ENCODE measurements around the gene GRID1. TPM values are rescaled to one million over a fixed set of nuclear protein-coding genes. Genes with fewer than 3 reads are reported as not detected.

Gene GRID1
- total and polyA plus RNA-seq, 9 of the 15 experiments (the other 6 are each of a cell fraction or from before 2014, with no cell fraction given): 0.01 to 7.2 (median 1.2) TPM

DNA sequence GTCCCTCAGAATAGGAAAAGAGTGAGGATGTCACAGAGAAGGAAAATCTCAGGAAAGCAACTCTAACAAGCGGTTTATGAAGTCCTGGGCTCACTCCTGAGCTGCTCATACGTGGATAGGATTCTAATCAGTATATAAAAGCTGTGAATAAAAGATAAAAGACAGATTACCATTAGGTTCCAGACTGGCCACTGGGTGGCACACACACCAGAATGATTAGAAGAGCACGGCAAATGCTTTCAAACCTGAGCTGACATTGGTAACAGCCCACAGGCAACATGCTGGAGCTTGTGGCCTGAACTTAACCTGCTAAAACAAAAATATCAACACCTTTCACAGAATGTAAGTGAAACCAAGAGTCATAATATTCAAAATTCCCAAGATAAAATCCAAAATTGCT lies 370.8 kb downstream of the GRID1 start (continued):
- TF ChIP-seq, protein P1, sequence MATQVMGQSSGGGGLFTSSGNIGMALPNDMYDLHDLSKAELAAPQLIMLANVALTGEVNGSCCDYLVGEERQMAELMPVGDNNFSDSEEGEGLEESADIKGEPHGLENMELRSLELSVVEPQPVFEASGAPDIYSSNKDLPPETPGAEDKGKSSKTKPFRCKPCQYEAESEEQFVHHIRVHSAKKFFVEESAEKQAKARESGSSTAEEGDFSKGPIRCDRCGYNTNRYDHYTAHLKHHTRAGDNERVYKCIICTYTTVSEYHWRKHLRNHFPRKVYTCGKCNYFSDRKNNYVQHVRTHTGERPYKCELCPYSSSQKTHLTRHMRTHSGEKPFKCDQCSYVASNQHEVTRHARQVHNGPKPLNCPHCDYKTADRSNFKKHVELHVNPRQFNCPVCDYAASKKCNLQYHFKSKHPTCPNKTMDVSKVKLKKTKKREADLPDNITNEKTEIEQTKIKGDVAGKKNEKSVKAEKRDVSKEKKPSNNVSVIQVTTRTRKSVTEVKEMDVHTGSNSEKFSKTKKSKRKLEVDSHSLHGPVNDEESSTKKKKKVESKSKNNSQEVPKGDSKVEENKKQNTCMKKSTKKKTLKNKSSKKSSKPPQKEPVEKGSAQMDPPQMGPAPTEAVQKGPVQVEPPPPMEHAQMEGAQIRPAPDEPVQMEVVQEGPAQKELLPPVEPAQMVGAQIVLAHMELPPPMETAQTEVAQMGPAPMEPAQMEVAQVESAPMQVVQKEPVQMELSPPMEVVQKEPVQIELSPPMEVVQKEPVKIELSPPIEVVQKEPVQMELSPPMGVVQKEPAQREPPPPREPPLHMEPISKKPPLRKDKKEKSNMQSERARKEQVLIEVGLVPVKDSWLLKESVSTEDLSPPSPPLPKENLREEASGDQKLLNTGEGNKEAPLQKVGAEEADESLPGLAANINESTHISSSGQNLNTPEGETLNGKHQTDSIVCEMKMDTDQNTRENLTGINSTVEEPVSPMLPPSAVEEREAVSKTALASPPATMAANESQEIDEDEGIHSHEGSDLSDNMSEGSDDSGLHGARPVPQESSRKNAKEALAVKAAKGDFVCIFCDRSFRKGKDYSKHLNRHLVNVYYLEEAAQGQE (IDR thresholded peaks at IDR 0.05; ENCODE audit: borderline replicate concordance): peak; percentile 3; the same call in 1 of the 2 replicates
- TF ChIP-seq, protein P1 (CRISPR knock-in tag; IDR thresholded peaks at IDR 0.05; ENCODE audit: low read depth): no peak
- TF ChIP-seq ZKSCAN1 (IDR thresholded peaks at IDR 0.05; ENCODE audit: low read depth, low read length) (no peak), HOXB6 (CRISPR knock-in tag; IDR thresholded peaks at IDR 0.05; ENCODE audit: borderline replicate concordance) (no peak), RBM34 (IDR thresholded peaks at IDR 0.05; ENCODE audit: borderline replicate concordance, insufficient read depth, low read length) (no peak), BACH1 (tag; IDR thresholded peaks at IDR 0.05) (no peak)
